ENCODE data around the gene ITPK1.

- TF ChIP-seq HDGF (IDR thresholded peaks at IDR 0.05) (no peak), POLR2A (IDR thresholded peaks at IDR 0.05; ENCODE audit: low read depth, low read length) (no peak), CTCF (IDR thresholded peaks at IDR 0.05 in 2 of 3, conservative IDR thresholded peaks at IDR 0.05 in 1 of 3; ENCODE audit: control insufficient read depth in 2 of 3, extremely low read depth in 1 of 3, insufficient read depth in 1 of 3, low read depth in 3 of 3, low read length in 3 of 3) (no peak), ATF2 (IDR thresholded peaks at IDR 0.05; ENCODE audit: low read length) (no peak), ZNF24 (IDR thresholded peaks at IDR 0.05) (no peak), CREB1 (IDR thresholded peaks at IDR 0.05; ENCODE audit: low read depth) (no peak), ZNF207 (IDR thresholded peaks at IDR 0.05; ENCODE audit: borderline replicate concordance) (no peak), MEF2A (IDR thresholded peaks at IDR 0.05; ENCODE audit: insufficient read depth, low read depth, low read length) (no peak), NFXL1 (IDR thresholded peaks at IDR 0.05; ENCODE audit: borderline replicate concordance) (no peak), MAX (IDR thresholded peaks at IDR 0.05; ENCODE audit: low read depth, low read length) (no peak), EGR1 (IDR thresholded peaks at IDR 0.05; ENCODE audit: borderline replicate concordance in 1 of 2, low read depth in 2 of 2, low read length in 2 of 2) (no peak), JUNB (IDR thresholded peaks at IDR 0.05) (no peak), HDAC2 (IDR thresholded peaks at IDR 0.05) (no peak), EED (IDR thresholded peaks at IDR 0.05; ENCODE audit: low read depth) (no peak)
These were observed 68.6 kb downstream of the ITPK1 start for GRCh38 chr14:93047157-93047556.

All from GM12878 (cell line).